GM18505 (cell line): ENCODE data around the gene OVAAL.
A peak's percentile ranks its signal among the peaks of the same experiment; 100 is the strongest.

ENCODE experiments used
- ATAC-seq: cut with Tn5 transposase; IDR thresholded peaks from one replicate; pipeline ENCODE4 v1.9.1; 2021; ENCODE audit not compliant: unreplicated experiment
- POLR2A ChIP-seq: IDR thresholded peaks from 4 replicates; pipeline ENCODE4 v1.6.1; 2011; ENCODE audit warnings: borderline replicate concordance; ENCODE audit not compliant: insufficient read depth, insufficient read length; ENCODE audit errors: extremely low read depth

Gene OVAAL

GRCh38 chr1:180558664-180559063, at the start of gene OVAAL:
Gene OVAAL, plus strand, starts transcription at chr1:180558964.
- no peak for TF ChIP-seq POLR2A
- ATAC-seq, result no peak

DNA sequence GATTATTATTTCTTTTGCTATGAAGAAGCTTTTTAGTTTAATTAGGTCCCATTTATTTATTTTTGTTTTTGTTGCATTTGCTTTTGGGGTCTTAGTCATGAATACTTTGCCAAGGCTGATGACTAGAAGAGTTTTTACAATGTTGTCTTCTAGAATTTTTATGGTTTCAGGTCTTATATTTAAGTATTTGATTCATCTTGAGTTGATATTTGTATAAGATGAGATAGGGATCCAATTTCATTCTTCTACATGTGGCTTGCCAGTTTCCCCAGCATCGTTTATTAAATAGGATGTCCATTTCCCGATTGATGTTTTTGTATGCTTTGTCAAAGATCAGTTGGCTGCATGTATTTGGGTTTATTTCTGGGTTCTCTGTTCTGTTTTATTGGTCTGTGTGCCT, 47.9 kb upstream of the OVAAL start:
- no peak for TF ChIP-seq POLR2A

DNA sequence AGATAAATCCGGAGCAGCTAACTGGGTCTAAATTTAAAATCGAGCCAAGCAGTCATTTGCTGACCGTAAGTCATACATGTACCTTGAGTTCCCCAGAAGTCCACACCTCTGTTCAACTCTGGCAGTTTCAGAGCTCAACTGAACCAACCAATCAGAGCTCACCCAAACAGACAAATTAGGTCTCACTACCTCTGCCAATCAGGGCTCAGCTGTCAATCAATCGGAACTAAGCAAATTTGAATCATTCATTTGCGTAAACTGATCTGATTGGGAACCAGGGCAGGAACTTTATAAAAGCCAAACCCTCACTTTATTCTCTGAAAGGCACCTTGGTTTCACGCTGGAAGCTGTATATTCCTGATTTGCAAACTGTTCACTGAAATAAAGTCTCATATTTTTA, 45.2 kb upstream of the OVAAL start:
- no peak for ATAC-seq
- no peak for TF ChIP-seq POLR2A

More for the DNA sequence above, 47.9 kb upstream of the OVAAL start:
- ATAC-seq, result no peak

DNA sequence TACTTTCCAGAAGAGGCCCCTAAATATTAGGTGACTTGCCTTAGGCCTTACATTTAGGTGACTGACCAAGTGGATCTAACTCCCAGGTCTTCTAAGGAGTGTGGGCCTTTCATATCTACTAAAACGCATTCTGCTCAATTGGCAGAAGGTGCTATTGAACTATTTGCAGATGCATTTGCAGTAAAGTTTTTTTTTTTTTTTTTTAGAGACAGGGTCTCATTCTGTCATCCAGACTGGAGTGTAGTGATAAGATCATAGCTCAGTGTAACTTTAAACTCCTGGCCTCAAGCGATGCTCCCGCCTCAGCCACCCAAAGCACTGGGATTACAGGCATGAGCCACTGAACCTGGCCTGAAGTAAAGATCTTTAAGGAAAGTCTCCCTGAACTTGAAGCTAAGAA, 43.4 kb upstream of the OVAAL start:
- ATAC-seq, result no peak
- TF ChIP-seq POLR2A, result no peak

GRCh38 chr1:180515857-180516388, 42.8 kb upstream of the OVAAL start:
- TF ChIP-seq POLR2A, result no peak
- peak; percentile 81 for ATAC-seq

- TF ChIP-seq POLR2A, result no peak
- ATAC-seq, result no peak
These were observed 38.9 kb upstream of the OVAAL start for GRCh38 chr1:180519846-180520245.

DNA sequence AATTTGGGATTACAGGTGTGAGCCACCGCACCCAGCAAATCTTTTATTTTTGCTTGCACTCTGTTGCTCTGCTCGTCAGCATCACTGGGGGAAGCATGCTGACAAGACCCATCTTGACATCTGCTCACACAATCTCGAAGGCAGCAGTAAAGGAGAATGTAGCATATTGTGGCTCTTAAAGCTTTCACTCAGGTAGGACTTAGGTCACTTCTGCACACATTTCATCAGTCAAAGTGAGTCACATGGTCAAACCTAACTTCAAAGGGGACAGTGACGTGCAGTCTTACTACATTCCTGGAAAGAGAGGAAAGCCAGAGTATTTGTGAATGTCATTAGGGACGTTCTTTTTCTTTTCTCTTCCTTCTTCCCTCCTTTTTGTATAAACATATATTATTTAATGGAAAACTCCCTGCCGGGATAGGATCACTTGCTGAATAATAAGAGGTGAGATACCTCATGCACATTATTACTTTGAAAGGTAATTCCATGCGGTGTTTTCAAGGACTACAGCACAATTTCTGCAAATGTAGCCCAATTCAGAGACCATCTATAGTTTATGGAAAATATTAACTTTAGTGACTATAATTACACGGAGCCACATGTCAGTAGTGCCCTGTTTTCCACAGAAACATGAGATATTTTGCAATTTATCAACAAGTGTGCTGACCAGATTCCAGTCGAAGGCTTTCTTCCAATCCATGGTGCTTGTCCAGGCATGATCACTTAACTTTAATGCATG, 37.1 kb upstream of the OVAAL start:
- no peak for TF ChIP-seq POLR2A
- ATAC-seq, result no peak

DNA sequence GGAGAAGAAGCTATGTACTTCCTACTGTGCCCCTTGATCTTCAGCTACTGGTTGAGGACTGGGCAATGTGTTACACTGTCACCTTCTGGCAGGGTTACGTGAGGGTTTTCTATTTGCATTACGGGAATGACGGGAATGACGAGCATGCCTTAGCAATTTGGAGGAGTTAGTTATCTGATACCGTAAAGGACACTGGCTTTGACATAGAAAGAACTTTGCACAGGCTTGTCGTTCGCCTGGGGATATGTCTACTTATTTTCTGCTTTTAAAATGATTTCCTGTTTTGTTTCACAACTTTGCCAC, 36.6 kb upstream of the OVAAL start:
- no peak for ATAC-seq
- no peak for TF ChIP-seq POLR2A

DNA sequence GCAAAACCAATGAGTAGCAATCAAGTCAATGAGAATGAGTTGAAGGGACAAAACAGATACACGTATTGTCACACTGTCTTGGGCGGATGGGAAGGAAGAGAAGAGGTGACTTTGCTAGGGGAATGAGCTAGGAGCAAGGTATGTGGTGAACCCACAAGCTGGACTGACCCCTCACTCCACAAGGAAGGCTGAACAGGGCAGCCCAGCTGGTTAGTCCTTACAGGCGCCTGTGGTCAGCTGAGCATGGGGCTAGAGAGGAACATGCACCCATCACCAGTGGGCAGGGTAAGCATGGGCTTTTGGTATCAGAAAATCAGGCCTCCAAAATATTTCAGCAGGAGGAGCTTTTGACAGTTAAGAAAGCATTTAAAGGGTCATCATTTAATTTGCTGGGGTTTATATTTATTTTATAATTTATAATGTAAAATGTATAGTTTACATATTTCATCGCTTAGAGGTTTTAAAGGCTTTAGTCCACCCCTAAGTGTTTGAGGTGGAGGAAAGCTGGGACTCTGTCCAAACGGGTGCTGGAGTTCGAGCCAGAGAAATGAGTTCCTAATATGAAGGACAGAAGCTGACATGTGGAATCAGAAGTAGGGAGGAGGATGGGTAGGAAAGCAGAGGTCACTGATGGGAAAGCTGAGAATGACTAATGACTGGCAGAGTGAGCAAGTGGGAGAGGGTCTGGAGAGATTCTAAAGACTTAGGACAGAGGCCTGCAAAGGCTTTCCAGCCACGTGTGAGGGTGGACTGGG, 34.4 kb upstream of the OVAAL start:
- ATAC-seq, result no peak
- no peak for TF ChIP-seq POLR2A

- TF ChIP-seq POLR2A, result no peak
- no peak for ATAC-seq
These were observed 33.6 kb upstream of the OVAAL start for GRCh38 chr1:180524915-180525714.

GRCh38 chr1:180525715-180526039, 33.1 kb upstream of the OVAAL start:
- TF ChIP-seq POLR2A, result no peak
- ATAC-seq, result no peak

DNA sequence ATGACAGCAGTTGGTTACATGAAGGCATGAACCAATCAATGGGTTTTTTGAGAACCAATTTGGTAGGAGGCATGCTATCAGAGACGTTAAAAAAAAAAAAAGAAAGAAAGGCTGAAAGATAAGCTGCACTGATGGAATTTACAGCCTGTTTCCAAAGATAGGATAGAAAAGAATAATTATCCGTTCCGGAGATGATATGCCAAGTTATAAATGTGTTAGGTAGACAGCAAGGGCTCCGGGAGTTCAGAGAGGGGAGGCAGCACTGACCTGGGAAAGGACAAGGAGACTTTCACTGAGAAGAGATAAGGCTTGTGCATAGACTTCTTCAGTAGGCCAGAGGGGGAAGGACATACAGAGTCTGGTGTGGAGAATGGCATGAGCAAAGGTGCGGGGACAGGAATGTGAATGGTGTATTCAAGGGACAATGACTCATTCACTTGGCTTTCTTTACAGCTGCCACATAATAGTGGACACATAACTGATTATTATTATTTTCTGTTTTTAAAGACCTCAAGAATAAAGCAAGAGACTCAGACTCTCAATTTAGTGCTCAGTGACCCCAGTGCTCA, 31.6 kb upstream of the OVAAL start:
- no peak for TF ChIP-seq POLR2A
- no peak for ATAC-seq

DNA sequence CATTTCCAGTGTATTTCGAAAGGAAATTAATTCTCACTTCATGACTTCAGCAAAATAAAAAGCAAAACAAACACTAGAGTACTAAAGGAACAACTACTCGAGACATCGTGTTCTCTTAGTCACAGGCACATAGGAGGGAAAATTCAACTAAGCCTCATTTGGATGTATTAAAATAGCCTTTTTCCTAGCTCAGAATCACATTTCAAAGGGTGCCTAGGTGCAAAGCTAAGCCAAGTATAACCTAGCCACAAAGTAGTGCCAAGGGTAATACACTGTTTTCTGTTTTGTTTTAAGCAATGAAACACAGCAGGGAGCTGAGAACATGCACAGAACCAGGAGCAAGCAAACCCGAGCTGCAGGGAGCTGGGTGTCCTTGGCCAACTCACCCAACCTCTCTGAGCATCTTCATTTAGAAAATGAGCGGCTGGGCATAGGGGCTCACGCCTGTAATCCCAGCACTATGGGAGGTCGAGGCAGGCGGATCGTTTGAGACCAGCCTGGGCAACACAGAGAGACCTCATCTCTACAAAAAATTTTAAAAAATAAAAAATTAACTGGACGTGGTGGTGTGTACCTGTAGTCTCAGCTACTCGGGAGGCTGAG, 29.8 kb upstream of the OVAAL start:
- TF ChIP-seq POLR2A, result no peak
- no peak for ATAC-seq
